IMR-90 (cell line): ENCODE measurements around the gene PDZD2.

Experiments
- CEBPB ChIP-seq: IDR thresholded peaks from 2 replicates; pipeline ENCODE4 v1.6.1; 2012; ENCODE audit warnings: low read depth, low read length, improper control_type of control experiment
- CTCF ChIP-seq: conservative IDR thresholded peaks from 2 replicates; pipeline ENCODE4 v1.5.1; 2012; ENCODE audit warnings: mild to moderate bottlenecking, low read depth, low read length, improper control_type of control experiment
- POLR2A ChIP-seq: IDR thresholded peaks from 2 replicates; pipeline ENCODE4 v1.6.1; 2012; ENCODE audit warnings: mild to moderate bottlenecking, low read depth, low read length
- RFX5 ChIP-seq: IDR thresholded peaks from 2 replicates; pipeline ENCODE4 v1.8.0; 2012; ENCODE audit warnings: low read depth, mild to moderate bottlenecking, low read length, moderate library complexity
- USF2 ChIP-seq: fragments of 150-350 bp; IDR thresholded peaks from 2 replicates; pipeline ENCODE4 v1.6.1; 2017; ENCODE audit warnings: mild to moderate bottlenecking, antibody characterized with exemption, low read length, low read depth

- TF ChIP-seq CTCF (no peak), POLR2A (no peak), RFX5 (no peak), USF2 (no peak), CEBPB (no peak)
Measured at GRCh38 chr5:31800351-31800750, 161.4 kb downstream of the PDZD2 start.
